ENCODE results near the gene PARP6. TPM values are rescaled to one million over a fixed set of nuclear protein-coding genes. Genes with fewer than 3 reads are reported as not detected.

Gene PARP6
- total and polyA plus RNA-seq, 9 of the 15 experiments (the other 6 are each of a cell fraction or from before 2014, with no cell fraction given): 14.8 to 83.2 (median 28.3) TPM

DNA sequence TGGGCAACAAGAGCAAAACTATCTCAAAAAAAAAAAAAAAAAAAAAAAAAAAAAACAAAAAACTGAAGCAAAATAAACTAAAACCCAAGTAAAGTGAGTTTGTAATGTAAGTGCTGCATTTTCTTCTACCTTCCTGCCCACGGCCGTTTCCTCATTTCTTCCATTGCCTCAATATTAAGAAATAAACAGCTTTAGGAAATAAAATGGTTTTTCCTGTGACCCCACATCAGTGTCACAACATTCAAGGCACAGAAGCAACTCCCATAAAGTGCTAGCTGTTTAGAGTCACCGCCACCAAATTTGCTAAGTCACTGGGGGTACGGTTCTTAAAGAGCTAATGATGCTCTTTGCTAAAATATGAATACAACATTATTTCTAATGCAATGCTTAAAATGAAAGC, 44.6 kb downstream of the PARP6 start (continued):
- TF ChIP-seq, protein P1, sequence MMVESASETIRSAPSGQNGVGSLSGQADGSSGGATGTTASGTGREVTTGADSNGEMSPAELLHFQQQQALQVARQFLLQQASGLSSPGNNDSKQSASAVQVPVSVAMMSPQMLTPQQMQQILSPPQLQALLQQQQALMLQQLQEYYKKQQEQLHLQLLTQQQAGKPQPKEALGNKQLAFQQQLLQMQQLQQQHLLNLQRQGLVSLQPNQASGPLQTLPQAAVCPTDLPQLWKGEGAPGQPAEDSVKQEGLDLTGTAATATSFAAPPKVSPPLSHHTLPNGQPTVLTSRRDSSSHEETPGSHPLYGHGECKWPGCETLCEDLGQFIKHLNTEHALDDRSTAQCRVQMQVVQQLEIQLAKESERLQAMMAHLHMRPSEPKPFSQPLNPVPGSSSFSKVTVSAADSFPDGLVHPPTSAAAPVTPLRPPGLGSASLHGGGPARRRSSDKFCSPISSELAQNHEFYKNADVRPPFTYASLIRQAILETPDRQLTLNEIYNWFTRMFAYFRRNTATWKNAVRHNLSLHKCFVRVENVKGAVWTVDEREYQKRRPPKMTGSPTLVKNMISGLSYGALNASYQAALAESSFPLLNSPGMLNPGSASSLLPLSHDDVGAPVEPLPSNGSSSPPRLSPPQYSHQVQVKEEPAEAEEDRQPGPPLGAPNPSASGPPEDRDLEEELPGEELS (CRISPR knock-in tag; IDR thresholded peaks at IDR 0.05; ENCODE audit: borderline replicate concordance): no peak
- TF ChIP-seq STAT5A (IDR thresholded peaks at IDR 0.05; ENCODE audit: borderline replicate concordance, low read length): no peak
- no peak for TF ChIP-seq ZFP36 (IDR thresholded peaks at IDR 0.05; ENCODE audit: low read depth, low read length, partially characterized antibody)
- no peak for TF ChIP-seq SUPT5H (IDR thresholded peaks at IDR 0.05)
- TF ChIP-seq PHF20 (IDR thresholded peaks at IDR 0.05; ENCODE audit: partially characterized antibody): no peak
- TF ChIP-seq ZNF551 (CRISPR knock-in tag; IDR thresholded peaks at IDR 0.05): no peak
- no peak for TF ChIP-seq MEF2D (tag; conservative IDR thresholded peaks at IDR 0.05; ENCODE audit: low read depth)
- no peak for TF ChIP-seq SMAD2 (IDR thresholded peaks at IDR 0.05; ENCODE audit: low read depth, low read length)
- no peak for TF ChIP-seq FOXM1 (IDR thresholded peaks at IDR 0.05; ENCODE audit: low read depth)
- TF ChIP-seq FOXM1 (CRISPR knock-in tag; IDR thresholded peaks at IDR 0.05; ENCODE audit: low read depth): no peak
- TF ChIP-seq MAFG (tag; conservative IDR thresholded peaks at IDR 0.05): peak; percentile 79
- no peak for TF ChIP-seq EP300 (IDR thresholded peaks at IDR 0.05; ENCODE audit: low read length)
- TF ChIP-seq RB1 (IDR thresholded peaks at IDR 0.05; ENCODE audit: low read depth): 0 out of 2 replicates have a peak, but pooled peaks have one; percentile 27
- TF ChIP-seq ERF (CRISPR knock-in tag; IDR thresholded peaks at IDR 0.05): no peak
- no peak for TF ChIP-seq DACH1 (IDR thresholded peaks at IDR 0.05; ENCODE audit: partially characterized antibody)
- TF ChIP-seq, protein P2, sequence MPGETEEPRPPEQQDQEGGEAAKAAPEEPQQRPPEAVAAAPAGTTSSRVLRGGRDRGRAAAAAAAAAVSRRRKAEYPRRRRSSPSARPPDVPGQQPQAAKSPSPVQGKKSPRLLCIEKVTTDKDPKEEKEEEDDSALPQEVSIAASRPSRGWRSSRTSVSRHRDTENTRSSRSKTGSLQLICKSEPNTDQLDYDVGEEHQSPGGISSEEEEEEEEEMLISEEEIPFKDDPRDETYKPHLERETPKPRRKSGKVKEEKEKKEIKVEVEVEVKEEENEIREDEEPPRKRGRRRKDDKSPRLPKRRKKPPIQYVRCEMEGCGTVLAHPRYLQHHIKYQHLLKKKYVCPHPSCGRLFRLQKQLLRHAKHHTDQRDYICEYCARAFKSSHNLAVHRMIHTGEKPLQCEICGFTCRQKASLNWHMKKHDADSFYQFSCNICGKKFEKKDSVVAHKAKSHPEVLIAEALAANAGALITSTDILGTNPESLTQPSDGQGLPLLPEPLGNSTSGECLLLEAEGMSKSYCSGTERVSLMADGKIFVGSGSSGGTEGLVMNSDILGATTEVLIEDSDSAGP (CRISPR knock-in tag; IDR thresholded peaks at IDR 0.05): no peak
- TF ChIP-seq POLR2B (IDR thresholded peaks at IDR 0.05; ENCODE audit: low read depth, partially characterized antibody): no peak
- TF ChIP-seq MAFF (IDR thresholded peaks at IDR 0.05; ENCODE audit: low read length): peak; percentile 49; the same call in 1 of the 2 replicates
- no peak for TF ChIP-seq TCF3 (CRISPR knock-in tag; IDR thresholded peaks at IDR 0.05)
- no peak for TF ChIP-seq POLR3G (IDR thresholded peaks at IDR 0.05; ENCODE audit: extremely low read depth, insufficient read length, insufficient replicate concordance)
- TF ChIP-seq POLR2H (tag; IDR thresholded peaks at IDR 0.05; ENCODE audit: low read depth): no peak
- no peak for TF ChIP-seq IRF2 (CRISPR knock-in tag; IDR thresholded peaks at IDR 0.05)
- TF ChIP-seq MCM2 (IDR thresholded peaks at IDR 0.05; ENCODE audit: low read depth): no peak
- peak; percentile 75 for TF ChIP-seq C11orf30 (IDR thresholded peaks at IDR 0.05; ENCODE audit: low read depth)
- no peak for TF ChIP-seq MTF1 (CRISPR knock-in tag; IDR thresholded peaks at IDR 0.05; ENCODE audit: borderline replicate concordance)
- no peak for TF ChIP-seq HDAC6 (IDR thresholded peaks at IDR 0.05; ENCODE audit: low read depth, low read length)
- no peak for TF ChIP-seq ZFP1 (CRISPR knock-in tag; IDR thresholded peaks at IDR 0.05)
- no peak for TF ChIP-seq SPI1 (IDR thresholded peaks at IDR 0.05; ENCODE audit: borderline replicate concordance, low read depth, low read length)
- TF ChIP-seq, protein P3, sequence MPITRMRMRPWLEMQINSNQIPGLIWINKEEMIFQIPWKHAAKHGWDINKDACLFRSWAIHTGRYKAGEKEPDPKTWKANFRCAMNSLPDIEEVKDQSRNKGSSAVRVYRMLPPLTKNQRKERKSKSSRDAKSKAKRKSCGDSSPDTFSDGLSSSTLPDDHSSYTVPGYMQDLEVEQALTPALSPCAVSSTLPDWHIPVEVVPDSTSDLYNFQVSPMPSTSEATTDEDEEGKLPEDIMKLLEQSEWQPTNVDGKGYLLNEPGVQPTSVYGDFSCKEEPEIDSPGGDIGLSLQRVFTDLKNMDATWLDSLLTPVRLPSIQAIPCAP (CRISPR knock-in tag; IDR thresholded peaks at IDR 0.05; ENCODE audit: borderline replicate concordance): no peak
- TF ChIP-seq RBM15 (IDR thresholded peaks at IDR 0.05; ENCODE audit: insufficient read depth, low read length): no peak
